GM21786 (cell line): Measurements from ENCODE around the gene ZNF678.
"Not testable (repeated sequence)": the region's sequence is repeated elsewhere in the genome, so short reads cannot be mapped to it uniquely, and the experiment has no call there.

ENCODE experiments used
- ATAC-seq: cut with Tn5 transposase; IDR thresholded peaks from one replicate; pipeline ENCODE4 v1.9.1; 2021; ENCODE audit not compliant: unreplicated experiment

Gene ZNF678

GRCh38 chr1:227549892-227550291 lies 13.5 kb upstream of the ZNF678 start:
- ATAC-seq, result no peak

- ATAC-seq, result not testable (repeated sequence)
Measured at GRCh38 chr1:227551881-227552280, 11.5 kb upstream of the ZNF678 start.

- no peak for ATAC-seq
Measured at GRCh38 chr1:227556288-227556687, 7.1 kb upstream of the ZNF678 start.

- no peak for ATAC-seq
Measured at GRCh38 chr1:227557962-227558725, 5.2 kb upstream of the ZNF678 start.

GRCh38 chr1:227558732-227559262 lies 4.6 kb upstream of the ZNF678 start:
- no peak for ATAC-seq

- ATAC-seq, result no peak
Measured at GRCh38 chr1:227559499-227559898, 3.9 kb upstream of the ZNF678 start.

- ATAC-seq, result no peak
Measured at GRCh38 chr1:227559926-227560325, 3.4 kb upstream of the ZNF678 start.

- ATAC-seq, result no peak
Measured at GRCh38 chr1:227560393-227561173, 2.8 kb upstream of the ZNF678 start.

- ATAC-seq, result no peak
Measured at GRCh38 chr1:227561241-227561907, 2.0 kb upstream of the ZNF678 start.

GRCh38 chr1:227562037-227562436 lies 1.3 kb upstream of the ZNF678 start:
- ATAC-seq, result no peak

- ATAC-seq, result no peak
Measured at GRCh38 chr1:227562933-227563323, 428 bp upstream of the ZNF678 start.

GRCh38 chr1:227567256-227567655 lies 3.9 kb downstream of the ZNF678 start:
- no peak for ATAC-seq

GRCh38 chr1:227568593-227568992 lies 5.2 kb downstream of the ZNF678 start:
- no peak for ATAC-seq

GRCh38 chr1:227572752-227573151 lies 9.4 kb downstream of the ZNF678 start:
- ATAC-seq, result no peak

GRCh38 chr1:227574926-227575325 lies 11.6 kb downstream of the ZNF678 start:
- no peak for ATAC-seq

- ATAC-seq, result no peak
Measured at GRCh38 chr1:227576189-227576588, 12.8 kb downstream of the ZNF678 start.

GRCh38 chr1:227577500-227577899 lies 14.1 kb downstream of the ZNF678 start:
- no peak for ATAC-seq

- no peak for ATAC-seq
Measured at GRCh38 chr1:227583354-227583753, 20.0 kb downstream of the ZNF678 start.

- no peak for ATAC-seq
Measured at GRCh38 chr1:227586733-227587132, 23.4 kb downstream of the ZNF678 start.

- ATAC-seq, result no peak
Measured at GRCh38 chr1:227587968-227588367, 24.6 kb downstream of the ZNF678 start.

GRCh38 chr1:227588769-227589168 lies 25.4 kb downstream of the ZNF678 start:
- ATAC-seq, result not testable (repeated sequence)
